Measurements from ENCODE around the gene KRTAP10-1.

- TF ChIP-seq, protein P1, sequence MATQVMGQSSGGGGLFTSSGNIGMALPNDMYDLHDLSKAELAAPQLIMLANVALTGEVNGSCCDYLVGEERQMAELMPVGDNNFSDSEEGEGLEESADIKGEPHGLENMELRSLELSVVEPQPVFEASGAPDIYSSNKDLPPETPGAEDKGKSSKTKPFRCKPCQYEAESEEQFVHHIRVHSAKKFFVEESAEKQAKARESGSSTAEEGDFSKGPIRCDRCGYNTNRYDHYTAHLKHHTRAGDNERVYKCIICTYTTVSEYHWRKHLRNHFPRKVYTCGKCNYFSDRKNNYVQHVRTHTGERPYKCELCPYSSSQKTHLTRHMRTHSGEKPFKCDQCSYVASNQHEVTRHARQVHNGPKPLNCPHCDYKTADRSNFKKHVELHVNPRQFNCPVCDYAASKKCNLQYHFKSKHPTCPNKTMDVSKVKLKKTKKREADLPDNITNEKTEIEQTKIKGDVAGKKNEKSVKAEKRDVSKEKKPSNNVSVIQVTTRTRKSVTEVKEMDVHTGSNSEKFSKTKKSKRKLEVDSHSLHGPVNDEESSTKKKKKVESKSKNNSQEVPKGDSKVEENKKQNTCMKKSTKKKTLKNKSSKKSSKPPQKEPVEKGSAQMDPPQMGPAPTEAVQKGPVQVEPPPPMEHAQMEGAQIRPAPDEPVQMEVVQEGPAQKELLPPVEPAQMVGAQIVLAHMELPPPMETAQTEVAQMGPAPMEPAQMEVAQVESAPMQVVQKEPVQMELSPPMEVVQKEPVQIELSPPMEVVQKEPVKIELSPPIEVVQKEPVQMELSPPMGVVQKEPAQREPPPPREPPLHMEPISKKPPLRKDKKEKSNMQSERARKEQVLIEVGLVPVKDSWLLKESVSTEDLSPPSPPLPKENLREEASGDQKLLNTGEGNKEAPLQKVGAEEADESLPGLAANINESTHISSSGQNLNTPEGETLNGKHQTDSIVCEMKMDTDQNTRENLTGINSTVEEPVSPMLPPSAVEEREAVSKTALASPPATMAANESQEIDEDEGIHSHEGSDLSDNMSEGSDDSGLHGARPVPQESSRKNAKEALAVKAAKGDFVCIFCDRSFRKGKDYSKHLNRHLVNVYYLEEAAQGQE (IDR thresholded peaks at IDR 0.05; ENCODE audit: insufficient read depth in 1 of 2, low read depth in 2 of 2, low read length in 1 of 2) = no peak
- TF ChIP-seq, protein P2, sequence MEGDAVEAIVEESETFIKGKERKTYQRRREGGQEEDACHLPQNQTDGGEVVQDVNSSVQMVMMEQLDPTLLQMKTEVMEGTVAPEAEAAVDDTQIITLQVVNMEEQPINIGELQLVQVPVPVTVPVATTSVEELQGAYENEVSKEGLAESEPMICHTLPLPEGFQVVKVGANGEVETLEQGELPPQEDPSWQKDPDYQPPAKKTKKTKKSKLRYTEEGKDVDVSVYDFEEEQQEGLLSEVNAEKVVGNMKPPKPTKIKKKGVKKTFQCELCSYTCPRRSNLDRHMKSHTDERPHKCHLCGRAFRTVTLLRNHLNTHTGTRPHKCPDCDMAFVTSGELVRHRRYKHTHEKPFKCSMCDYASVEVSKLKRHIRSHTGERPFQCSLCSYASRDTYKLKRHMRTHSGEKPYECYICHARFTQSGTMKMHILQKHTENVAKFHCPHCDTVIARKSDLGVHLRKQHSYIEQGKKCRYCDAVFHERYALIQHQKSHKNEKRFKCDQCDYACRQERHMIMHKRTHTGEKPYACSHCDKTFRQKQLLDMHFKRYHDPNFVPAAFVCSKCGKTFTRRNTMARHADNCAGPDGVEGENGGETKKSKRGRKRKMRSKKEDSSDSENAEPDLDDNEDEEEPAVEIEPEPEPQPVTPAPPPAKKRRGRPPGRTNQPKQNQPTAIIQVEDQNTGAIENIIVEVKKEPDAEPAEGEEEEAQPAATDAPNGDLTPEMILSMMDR (IDR thresholded peaks at IDR 0.05) = no peak
Measured at GRCh38 chr21:44569861-44570517, 30.0 kb upstream of the KRTAP10-1 start.
